Measurements from ENCODE around the gene DNAH11. TPM values are rescaled to one million over a fixed set of nuclear protein-coding genes. Genes with fewer than 3 reads are reported as not detected.

DNAH11 gene
- total and polyA plus RNA-seq, 2 of the 4 experiments (the other 2 are of a cell fraction), result not detected

DNA sequence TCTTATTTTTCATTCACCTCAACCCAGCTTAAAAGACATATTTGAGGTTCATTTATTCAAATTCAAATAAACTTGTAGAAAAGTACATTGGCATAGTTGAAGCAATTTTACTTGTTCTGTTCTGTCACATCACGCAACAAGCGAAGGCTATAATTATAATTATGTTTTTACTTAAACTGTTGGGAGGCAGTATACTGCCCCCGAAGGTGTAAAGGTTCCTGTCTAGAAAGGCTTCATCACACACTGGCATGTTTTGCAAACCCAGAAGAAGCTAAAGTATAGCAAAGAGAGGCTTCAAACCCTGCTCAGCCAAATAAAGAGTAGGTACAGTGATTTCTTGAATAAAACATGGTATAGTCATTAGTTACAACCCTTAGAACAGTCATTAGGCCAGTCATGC, 340.2 kb downstream of the DNAH11 start:
- Histone ChIP-seq H3K4me1 (ENCODE audit: control insufficient read depth, insufficient read depth, low read length) (no peaks in the 10 kb centered on the region), H3K27me3 (ENCODE audit: control insufficient read depth, insufficient read depth, low read length) (no peaks in the 10 kb centered on the region), H3K27ac (ENCODE audit: insufficient read depth, low read length) (no peak overlapping the region), H3K4me2 (ENCODE audit: low read depth, low read length) (no peak overlapping the region), H3K23ac (ENCODE audit: low read depth, low read length) (no peak overlapping the region), H2BK20ac (ENCODE audit: low read depth, low read length) (no peak overlapping the region), H3K14ac (replicated peaks; ENCODE audit: low read depth, low read length) (no peak overlapping the region), H2BK5ac (ENCODE audit: low read depth, low read length, poor library complexity, severe bottlenecking) (no peak overlapping the region), H3K18ac (ENCODE audit: low read depth, low read length) (no peak overlapping the region), H4K20me1 (ENCODE audit: insufficient read depth, low read length) (no peaks in the 10 kb centered on the region), H2BK15ac (ENCODE audit: low read depth, low read length) (no peak overlapping the region), H2AFZ (replicated peaks; ENCODE audit: low read length, poor library complexity) (no peak overlapping the region), H3K9me3 (ENCODE audit: control insufficient read depth, insufficient read depth, low read length) (no peaks in the 10 kb centered on the region), H3K9ac (ENCODE audit: low read depth, low read length) (no peak overlapping the region), H4K91ac (ENCODE audit: insufficient read depth, low read depth, low read length) (no peak overlapping the region), H4K8ac (ENCODE audit: low read depth in 2 of 2, low read length in 2 of 2) (no peak overlapping the region), H4K5ac (ENCODE audit: low read depth, low read length) (no peak overlapping the region), H2AK5ac (ENCODE audit: low read depth, low read length) (no peak overlapping the region), H2BK120ac (ENCODE audit: low read depth, low read length) (no peak overlapping the region), H3K4ac (ENCODE audit: low read depth, low read length) (no peak overlapping the region), H3K4me3 (ENCODE audit: insufficient read depth, low read depth, low read length) (no peak overlapping the region), H3K9me1 (ENCODE audit: insufficient read depth, low read length) (no peaks in the 10 kb centered on the region), H2AK9ac (replicated peaks; ENCODE audit: low read depth, low read length, poor library complexity) (no peak overlapping the region), H3K36me3 (ENCODE audit: control insufficient read depth, insufficient read depth, low read length) (no peaks in the 10 kb centered on the region), H3K79me1 (ENCODE audit: low read depth in 1 of 2, low read length in 2 of 2) (no peaks in the 10 kb centered on the region), H3K56ac (ENCODE audit: extremely low read depth, insufficient read depth, low read length) (no peak overlapping the region)
- BruUV-seq (replicated peaks), result no TSS peak
- in situ Hi-C loops (cut with MboI; ENCODE audit: low sequenced_read_pairs) (no loop called here), dilution Hi-C loops (cut with HindIII; ENCODE audit: low sequenced_read_pairs, unreplicated experiment) (no loop called here), intact Hi-C loops (cut with micrococcal nuclease) (no loop called here)
- ChIA-PET CTCF (interaction anchor here (1.3 kb wide), 1 partner anchor 13 kb away, joined by 3 read pairs; no protein-coding TSS in a partner anchor), POLR2A (ENCODE audit: unreplicated experiment) (no interaction called here)
- ATAC-seq (ENCODE audit: low read depth) (no peak), DNase-seq (no peak)
- TF ChIP-seq MXI1 (IDR thresholded peaks at IDR 0.05; ENCODE audit: borderline replicate concordance, low read depth, low read length), result no peak
- TF ChIP-seq MAZ (IDR thresholded peaks at IDR 0.05; ENCODE audit: borderline replicate concordance, low read depth, low read length), result no peak
- no peak for TF ChIP-seq CHD1 (IDR thresholded peaks at IDR 0.05; ENCODE audit: low read depth, low read length)
- no peak for TF ChIP-seq MAFK (IDR thresholded peaks at IDR 0.05; ENCODE audit: low read depth, low read length)
- no peak for TF ChIP-seq RAD21 (IDR thresholded peaks at IDR 0.05; ENCODE audit: low read length)
- TF ChIP-seq RFX5 (IDR thresholded peaks at IDR 0.05; ENCODE audit: low read depth, low read length), result no peak
- no peak for TF ChIP-seq ELK1 (IDR thresholded peaks at IDR 0.05; ENCODE audit: borderline replicate concordance, low read depth, low read length)
- TF ChIP-seq NFE2L2 (IDR thresholded peaks at IDR 0.05; ENCODE audit: low read depth, low read length), result no peak
- no peak for TF ChIP-seq CEBPB (IDR thresholded peaks at IDR 0.05; ENCODE audit: low read depth, low read length)
- TF ChIP-seq FOS (IDR thresholded peaks at IDR 0.05; ENCODE audit: low read depth, low read length), result no peak
- no peak for TF ChIP-seq SMC3 (IDR thresholded peaks at IDR 0.05; ENCODE audit: low read depth, low read length)
- TF ChIP-seq POLR2A (IDR thresholded peaks at IDR 0.05; ENCODE audit: low read depth, low read length), result no peak
- WGBS, 2 experiments (ENCODE audit: extremely low coverage in 2 of 2, insufficient read length in 1 of 2), result no CpG with 5 or more reads among the region's 3 CpGs

All from IMR-90 (cell line).